GM18951 (cell line): ENCODE measurements around the gene TLE7.

ENCODE experiments used
- POLR2A ChIP-seq: IDR thresholded peaks from 4 replicates; pipeline ENCODE4 v1.6.1; 2011; ENCODE audit warnings: mild to moderate bottlenecking; ENCODE audit not compliant: insufficient read length, insufficient read depth; ENCODE audit errors: extremely low read depth
- in situ Hi-C: fragments of 300-500 bp; cut with MboI; formaldehyde crosslinking; loops from one replicate; pipeline ENCODE4 v1.12.0; 2022; ENCODE audit warnings: low sequenced_read_pairs, mixed read lengths, inconsistent platforms; ENCODE audit not compliant: unreplicated experiment

TLE7 gene

DNA sequence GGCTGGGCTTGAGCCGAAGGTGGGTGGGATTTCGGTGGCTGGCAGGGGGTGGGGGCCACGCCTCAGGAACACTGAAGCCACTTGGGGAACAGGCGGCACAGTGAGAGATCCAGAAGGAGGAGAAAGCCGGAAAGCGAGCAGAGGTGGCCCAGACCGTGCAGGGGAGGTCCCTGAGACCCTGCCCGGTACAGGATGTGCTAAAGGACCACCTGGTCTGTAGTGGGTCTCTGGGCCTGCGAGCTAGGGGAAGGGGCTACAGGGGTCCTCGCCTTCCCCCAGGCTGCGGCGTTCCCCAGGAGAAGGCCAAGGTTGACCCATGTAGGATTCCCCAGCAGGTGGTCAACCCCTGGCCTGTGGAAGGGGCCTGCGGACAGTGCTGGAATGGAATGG, at the start of gene TLE7:
Gene TLE7 (minus strand): TSS at position 4 of the 390 bp plus-strand sequence. CDS start 8,730 bp downstream, outside the sequence.
- in situ Hi-C loops: no loop called here
- no peak for TF ChIP-seq POLR2A

DNA sequence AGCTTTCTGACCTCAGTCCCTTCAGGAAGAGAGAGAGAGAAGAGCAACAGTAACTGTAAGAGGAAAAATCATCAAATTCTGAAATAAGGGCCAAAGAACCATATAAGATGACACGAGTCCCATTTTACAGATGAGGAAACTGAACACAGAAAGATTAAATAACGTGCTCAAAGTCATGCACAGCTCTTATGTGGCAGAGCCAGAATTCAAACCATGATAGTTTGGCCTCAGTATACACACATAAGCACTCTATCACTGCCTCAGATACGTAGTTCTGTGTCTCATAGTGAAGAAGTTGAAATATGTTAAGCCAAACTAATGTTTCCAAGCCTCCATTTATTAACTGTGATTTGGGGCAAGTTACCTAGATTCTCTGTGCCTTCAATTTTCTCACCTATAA, 49.2 kb upstream of the TLE7 start:
- in situ Hi-C loops: no loop called here
- TF ChIP-seq POLR2A: no peak

DNA sequence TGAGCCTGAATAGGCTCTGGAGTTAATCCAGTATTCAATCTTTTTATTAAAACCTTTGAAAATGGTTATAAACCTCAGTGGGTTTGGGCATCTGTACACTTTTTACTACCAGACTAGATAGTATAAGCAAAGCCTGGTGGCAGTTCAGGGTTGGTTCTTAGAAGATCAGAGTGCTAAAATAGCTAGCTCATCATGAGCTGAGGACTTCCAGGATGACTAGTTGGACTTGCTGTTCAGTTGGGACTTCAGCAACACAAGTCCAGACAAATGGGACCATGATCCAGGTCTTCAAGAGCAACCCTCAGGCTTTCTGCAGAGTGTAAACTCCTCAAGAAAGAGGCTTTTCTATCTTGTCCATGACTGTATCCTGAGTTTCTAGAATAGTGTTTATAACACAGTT, 48.5 kb upstream of the TLE7 start:
- in situ Hi-C loops: no loop called here

DNA sequence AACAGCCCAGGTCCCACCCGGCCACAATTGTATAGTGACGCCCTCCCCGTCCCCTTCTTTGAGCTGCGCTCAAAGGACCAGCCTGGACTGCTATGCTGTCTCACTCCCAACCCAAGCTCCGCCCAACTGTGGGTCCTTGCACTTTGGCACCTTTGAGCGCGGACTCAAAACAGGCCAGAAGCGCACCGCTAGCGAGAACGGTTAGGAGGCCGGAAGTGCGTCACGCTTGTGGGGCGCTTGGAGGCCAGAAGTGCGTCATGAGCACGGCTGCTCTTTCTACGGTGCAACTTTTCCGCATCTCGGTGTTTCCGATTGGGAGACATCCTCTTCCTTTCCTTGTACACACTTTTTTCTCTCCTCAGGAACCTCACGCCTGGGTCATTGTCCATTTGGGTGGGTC, 47.3 kb upstream of the TLE7 start, which contains the start of gene ZNF19:
Gene ZNF19 (minus strand): TSS at position 203 of the 400 bp plus-strand sequence. CDS start 7,210 bp downstream, outside the sequence.
- in situ Hi-C loops: no loop called here
- no peak for TF ChIP-seq POLR2A

More for the DNA sequence above, 48.5 kb upstream of the TLE7 start:
- no peak for TF ChIP-seq POLR2A

DNA sequence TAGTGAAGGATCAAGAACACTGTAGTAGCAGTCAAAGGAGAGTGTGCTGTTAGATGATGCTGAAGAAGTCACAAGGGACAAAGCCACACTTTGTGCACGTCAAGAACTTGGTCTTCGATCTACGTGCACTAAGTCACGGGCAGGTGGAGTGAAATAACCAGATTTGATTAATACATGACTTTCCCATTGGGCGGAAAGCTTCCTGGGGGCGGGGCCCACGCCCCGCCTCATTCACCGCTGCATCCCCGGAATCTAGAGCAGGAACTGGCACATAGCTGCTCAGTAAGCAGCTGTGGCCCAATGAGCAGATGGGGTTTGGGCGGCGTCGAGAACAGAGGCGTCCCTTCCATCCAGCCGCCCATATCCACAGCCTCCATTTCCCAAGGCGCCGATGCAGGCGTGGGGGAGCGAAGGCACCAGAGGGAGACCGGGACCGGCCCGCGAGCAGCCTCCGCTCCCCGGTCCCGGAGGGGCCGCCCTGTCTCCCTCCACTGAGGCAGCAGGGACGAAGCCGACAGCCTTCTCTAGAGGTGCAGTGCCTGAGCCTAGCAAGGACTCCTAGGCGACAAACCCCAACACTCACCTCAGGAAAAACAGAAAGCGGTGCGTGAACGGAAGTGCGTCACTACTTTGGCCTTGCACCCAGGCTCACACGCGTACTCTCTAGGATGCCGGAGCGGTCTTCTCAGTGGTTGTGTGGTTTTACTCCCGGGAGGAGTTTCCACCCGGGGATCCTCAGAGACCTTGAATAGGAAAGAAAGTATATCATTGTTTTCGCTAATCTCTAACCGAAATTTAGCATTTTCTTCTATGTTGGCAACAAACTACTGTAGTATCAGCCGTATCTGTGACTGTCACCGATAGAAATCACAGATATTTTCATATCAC, 42.4 kb upstream of the TLE7 start:
- TF ChIP-seq POLR2A: peak; percentile 71
- in situ Hi-C loops: no loop called here

DNA sequence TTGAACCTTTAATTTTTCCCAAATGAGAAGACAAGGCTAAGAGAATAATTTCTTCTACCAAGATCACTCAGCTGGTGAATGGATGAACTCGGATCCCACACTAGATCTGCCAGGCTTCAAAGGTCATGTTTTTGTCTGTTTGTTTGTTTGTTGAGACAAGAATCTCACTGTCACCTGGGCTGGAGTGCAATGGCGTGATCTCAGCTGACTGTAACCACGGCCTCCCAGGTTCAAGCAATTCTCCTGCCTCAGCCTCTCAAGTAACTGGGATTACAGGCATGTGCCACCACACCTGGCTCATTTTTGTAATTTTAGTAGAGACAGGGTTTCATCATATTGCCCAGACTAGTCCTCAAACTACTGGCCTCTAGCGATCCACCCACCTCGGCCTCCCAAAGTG, 40.7 kb upstream of the TLE7 start:
- in situ Hi-C loops: no loop called here
- TF ChIP-seq POLR2A: no peak

DNA sequence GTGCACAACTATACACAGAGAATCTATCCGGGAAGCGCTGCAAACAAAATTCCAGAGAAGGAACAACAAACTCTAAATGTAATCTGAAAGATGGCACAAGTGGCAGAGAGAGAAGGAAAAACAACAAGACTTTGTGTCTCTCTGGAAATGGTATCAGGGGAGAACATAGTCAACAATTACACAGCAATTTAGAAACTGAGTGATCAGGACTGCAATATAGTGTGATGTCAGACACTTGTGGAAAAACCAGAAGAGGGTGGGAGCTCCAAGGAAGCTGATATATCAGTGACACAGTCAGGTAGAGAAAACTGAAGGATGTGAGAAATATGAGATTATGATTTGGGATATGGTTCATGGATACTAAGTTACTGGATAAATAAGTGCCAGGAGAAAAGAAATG, 39.1 kb upstream of the TLE7 start:
- TF ChIP-seq POLR2A: no peak
- in situ Hi-C loops: no loop called here

DNA sequence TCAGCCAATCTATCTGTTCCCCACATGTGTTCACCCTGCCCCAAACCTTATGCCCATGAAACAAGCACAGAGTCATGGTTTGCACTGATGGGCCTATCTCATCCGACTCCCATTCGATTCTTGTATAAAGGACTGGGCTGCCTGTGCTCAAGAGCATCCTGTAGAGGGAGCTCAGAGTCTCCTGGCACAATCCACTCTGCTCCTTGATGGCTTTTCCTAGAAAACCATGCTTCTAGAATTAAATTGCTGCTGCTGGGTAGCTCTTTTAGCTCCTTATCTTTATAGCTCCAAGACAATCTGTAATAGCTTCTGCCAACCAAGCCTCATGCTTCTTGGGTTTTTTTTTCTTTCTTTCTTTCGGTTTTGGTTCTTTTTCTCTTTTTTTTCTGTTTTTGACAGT, 37.6 kb upstream of the TLE7 start:
- in situ Hi-C loops: no loop called here

DNA sequence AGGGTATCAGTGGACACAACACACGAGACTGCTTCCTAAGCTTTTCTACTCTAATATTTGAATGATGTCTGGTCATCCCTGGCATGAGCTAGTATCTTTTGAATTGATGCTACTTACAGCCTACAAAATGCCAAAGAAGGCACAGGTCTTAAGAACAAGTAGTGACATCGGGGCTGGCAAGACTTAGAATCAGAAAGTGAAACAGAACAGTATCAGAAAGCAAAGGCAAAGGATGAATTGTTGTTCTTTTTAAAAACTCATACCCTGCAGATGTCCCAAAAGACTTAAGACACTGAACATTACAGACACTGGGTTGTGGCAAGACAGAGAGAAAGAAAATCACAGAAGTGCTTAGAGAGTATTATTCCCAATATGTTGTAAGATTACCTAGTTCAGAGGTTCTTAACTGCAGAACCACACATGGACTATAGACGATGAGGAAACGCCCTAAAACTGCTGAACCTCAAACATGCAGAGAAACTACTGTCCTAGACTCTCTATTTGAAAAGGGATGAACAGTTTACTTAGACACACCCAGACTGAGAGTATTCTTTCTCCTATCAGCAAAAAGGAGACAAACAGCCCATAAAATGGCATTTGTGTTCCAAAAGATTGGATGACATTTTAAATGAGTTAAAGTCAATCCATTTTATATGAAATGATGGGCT, 34.7 kb upstream of the TLE7 start:
- in situ Hi-C loops: no loop called here

More for the DNA sequence above, 37.6 kb upstream of the TLE7 start:
- TF ChIP-seq POLR2A: no peak

DNA sequence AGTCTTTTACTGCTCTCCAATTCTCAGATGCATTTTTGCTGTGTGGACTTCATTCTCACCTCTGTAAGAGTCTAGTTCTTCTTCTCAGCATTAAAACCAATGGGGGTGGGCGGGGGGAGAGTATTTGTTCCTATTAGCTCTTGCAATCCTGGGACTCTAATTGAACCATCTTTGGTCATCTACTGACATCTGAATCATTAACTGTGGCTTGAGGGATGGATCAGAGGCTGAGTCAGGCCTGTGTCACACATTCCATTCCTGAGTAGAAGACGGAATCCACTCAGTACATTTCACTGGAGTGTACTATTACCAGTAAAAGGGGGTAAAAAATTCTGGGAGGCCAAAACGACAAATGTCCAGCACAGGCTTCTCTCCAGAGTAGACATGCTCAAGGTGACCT, 33.0 kb upstream of the TLE7 start:
- no peak for TF ChIP-seq POLR2A
- in situ Hi-C loops: no loop called here

More for the DNA sequence above, 34.7 kb upstream of the TLE7 start:
- TF ChIP-seq POLR2A: no peak

DNA sequence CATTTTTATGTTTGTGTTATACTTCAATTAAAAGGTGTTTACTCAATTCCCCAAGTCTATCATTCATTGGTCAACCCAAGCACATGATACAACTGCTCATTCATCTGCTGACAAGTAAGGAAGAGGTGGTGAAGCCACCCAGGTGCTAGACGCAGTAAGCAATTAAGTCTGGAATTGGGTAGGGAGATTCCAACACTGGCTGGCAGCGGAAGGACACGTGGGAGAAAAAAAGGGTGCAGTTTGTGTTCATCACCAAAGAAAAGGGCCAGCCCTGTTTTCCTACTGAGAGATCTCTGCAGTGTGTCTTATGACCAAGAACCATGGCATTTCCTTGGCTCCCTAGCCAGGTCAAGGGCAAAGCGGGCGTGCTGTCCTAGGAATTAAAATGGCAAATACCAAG, 32.0 kb upstream of the TLE7 start:
- in situ Hi-C loops: no loop called here
- no peak for TF ChIP-seq POLR2A

DNA sequence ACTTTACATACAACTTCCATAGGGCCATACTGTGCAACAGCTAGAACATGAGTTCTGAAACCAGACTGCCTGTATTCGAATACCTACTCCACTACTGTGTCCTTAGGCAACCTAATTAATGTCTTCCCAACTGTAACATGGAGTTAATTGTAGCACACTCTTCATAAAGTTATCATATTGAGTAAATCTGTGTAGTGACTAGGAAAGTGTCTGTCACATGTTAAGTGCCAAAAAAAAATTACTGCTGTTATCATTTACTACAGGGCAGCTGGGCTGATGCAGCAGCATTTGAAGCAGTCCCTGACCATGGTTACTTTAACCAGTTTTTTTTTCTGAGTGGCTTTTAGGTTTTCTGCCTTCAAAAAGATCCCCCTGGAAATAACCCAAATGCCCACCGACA, 31.1 kb upstream of the TLE7 start:
- TF ChIP-seq POLR2A: no peak
- in situ Hi-C loops: no loop called here

DNA sequence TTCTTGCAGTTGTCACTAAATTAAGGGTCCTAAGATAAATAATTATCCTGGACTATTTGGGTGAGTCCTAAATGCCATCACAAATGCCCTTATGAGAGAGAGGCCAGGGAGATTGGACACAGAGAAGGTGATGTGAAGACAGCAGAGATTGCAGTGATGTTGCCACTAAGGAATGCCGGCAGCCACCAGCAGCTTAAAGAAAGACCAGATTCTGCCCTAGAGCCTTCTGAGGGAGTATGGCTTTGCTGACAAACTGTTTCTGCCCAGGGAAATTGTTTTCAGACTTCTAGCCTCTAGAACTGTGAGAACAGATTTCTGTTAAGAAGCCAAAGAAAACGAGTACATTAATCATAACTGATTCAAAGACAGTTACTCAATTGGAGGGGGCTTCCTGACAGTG, 30.2 kb upstream of the TLE7 start:
- in situ Hi-C loops: no loop called here
- TF ChIP-seq POLR2A: no peak

DNA sequence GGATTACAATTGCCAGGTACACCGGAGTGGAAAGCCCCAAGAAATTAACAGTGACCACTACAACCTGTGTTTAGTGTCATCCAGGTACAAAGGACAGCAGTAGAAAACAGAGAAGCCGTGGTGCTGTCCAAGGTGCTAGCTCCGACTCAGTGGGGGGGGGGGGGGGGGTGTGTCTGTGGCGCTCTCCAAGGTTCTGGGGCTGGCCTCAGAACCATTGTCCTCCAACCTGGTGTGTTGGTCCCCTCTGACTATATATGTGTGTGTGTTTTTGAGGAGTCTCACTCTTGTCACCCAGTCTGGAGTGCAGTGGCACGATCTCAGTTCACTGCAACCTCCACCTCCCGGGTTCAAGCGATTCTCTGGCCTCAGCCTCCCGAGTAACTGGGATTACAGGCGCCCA, 26.0 kb upstream of the TLE7 start:
- in situ Hi-C loops: no loop called here
- no peak for TF ChIP-seq POLR2A
